Measurements from ENCODE around the gene TNK2.
A peak's percentile ranks its signal among the peaks of the same experiment; 100 is the strongest.
"Not testable (repeated sequence)": the region's sequence is repeated elsewhere in the genome, so short reads cannot be mapped to it uniquely, and the experiment has no call there.

The TNK2 gene

DNA sequence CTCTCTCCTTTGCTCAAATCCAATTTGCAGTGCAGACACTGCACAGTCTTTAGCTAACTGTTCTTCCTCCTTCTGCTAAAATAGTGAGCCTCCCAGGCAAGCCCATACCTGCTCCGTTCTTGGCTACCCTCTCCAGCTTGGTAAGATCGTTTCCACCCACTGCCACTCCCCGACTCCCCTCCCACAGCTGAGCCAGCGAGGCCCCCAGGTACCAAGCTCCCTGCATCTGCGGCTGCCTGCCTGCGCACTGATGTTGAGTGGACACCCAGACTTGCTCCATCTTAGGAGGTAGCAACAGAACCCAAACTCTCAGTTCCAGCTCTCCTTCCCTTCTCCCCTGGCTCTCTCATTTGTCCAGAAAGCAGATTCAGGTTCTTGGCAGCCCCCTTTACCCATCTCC, 7.9 kb upstream of the TNK2 start:
- DNase-seq = no peak

DNA sequence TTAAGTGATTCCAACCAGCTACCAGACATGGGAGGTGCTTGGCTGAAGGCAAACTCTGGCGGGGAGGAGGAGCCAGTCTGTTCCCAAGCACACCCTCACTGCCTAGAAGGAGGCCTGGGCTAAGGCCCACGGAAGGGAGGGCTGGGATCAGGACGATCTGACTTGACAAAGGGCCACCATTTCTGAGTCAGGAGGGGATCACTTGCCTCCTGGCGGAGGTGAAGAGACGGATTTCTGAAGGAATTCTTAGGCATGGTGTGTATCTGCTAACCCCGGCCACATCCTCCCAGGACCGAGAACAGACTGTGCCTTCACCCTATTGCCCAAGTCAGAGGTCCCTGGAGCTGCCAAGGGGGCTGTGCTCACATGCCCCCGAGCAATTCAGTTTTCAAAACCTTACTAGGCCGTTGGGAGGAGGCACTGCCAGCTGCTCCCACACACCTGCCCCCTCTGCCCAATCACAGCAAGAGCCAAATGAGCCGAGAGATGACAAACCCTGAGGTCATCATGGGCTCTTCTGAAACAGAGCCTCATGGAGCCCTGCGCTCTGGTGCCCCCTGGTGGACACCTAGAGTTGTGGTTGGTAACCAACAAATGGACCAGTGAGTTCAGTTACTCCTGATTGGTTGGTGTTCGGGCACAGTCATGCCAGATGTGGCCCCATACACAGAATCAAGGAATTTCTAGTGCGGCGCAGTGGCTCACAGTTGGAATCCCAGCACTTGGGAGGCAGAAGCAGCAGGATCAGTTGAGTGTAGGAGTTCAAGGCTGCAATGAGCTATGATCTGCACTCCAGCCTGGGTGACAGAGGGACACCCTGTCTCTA, 6.5 kb upstream of the TNK2 start:
- DNase-seq = peak; percentile 96 to 97

DNA sequence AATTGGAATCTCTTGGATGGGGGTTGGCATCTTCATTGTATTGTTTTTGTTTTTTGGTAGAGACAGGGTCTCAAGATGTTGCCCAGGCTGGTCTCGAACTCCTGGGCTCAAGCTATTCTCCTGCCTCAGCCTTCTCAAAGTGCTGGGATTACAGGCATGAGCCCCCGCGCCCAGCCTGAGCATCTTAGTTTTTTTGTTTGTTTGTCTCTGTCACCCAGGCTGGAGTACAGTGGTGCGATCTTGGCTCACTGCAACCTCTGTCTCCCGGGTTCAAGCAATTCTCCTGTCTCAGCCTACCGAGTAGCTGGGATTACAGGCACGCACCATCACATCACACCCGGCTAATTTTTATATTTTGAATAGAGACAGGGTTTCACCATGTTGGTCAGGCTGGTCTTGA, 5.8 kb upstream of the TNK2 start:
- DNase-seq = not testable (repeated sequence)

DNA sequence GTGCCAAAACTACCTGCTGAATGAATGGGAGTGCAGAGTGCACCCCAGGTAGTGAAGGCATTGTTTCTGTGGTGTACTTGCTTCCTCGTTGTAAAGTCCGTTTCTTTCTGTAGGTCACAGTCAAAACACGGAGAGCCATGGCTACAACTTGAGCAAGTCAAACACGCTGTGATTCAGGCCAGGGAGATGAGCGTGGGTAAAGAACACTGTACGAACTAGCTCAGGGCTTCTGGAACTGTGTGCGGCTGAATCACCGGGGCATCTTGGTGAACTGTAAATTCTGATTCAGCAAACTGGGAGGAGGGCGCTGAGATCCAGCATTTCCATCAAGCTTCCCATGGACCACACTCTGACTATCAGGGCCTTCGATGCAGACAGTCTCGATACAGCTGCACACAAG, 5.0 kb upstream of the TNK2 start:
- no peak for DNase-seq

DNA sequence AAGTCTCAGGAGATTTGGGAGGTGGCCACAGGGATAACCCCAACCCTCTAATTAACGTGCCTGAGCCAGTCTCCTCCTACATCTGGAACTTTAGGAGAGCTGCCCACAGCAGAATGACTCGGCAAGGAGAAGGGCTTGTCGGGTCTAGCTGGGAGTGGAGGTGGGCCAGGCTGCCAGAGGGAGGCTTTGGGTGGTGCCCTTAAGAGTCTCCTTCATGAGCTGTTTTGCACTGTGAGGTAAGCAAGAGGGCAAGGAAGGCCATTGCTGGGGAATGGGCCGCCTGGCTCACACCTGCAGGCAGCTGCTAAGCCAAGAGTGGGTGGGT, 3.6 kb upstream of the TNK2 start:
- DNase-seq = no peak

DNA sequence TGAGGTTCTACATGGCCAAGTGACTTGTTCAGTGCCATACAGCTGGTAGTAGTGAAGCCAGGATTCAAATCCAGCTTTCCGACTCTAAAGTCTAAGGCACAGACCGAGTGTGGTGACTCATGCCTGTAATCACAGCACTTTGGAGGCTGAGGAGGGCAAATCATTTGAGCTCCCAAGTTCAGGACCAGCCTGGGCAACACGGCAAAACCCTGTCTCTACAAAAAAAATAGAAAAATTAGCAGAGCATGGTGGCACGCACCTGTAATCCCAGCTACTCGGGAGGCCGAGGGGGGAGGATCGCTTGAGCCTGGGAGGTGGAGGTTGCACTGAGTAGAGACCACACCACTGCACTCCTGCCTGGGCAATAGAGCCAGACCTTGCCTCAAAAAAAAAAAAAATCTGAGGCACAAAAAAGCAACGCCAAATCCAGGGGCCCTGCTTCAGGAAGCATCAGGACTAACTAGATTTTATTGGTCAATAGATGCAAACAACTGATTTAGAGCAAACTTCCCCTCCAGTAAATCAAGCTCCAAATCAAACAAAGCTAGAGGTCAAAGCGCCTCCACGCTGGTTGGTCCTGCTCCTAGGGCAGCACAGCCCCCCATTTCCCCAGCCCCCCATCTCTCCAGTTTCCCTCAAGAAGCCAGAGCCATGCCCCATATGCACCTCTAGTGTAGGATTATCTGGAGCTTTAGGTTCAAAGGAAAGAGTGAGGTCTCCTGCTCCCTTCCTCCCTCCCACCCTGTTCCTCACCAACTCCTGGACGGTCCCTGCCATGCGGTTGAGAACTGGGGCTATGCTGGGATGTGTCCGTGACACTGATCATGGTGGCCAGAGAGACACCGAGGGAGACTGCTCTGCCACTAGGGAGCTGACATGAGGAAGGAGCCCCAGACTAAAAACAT, 2.9 kb upstream of the TNK2 start:
- no peak for DNase-seq

DNA sequence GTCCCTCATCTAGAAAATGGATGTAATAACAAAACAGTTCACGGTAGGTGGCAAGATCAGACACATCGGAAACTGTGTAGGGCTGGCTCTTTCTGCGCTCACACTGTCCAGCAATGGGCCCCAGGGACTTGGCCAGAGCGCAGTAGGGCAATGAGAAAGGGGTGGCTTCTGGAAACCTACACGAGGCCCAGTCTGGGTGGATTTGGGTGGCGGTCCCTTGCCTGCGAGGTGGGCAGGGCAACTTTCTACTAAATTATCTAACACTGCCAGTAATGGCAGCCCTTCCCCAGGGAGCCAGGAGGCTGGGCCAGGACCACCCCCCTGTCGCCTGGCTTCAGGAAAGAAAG, 2.1 kb upstream of the TNK2 start:
- DNase-seq = no peak

DNA sequence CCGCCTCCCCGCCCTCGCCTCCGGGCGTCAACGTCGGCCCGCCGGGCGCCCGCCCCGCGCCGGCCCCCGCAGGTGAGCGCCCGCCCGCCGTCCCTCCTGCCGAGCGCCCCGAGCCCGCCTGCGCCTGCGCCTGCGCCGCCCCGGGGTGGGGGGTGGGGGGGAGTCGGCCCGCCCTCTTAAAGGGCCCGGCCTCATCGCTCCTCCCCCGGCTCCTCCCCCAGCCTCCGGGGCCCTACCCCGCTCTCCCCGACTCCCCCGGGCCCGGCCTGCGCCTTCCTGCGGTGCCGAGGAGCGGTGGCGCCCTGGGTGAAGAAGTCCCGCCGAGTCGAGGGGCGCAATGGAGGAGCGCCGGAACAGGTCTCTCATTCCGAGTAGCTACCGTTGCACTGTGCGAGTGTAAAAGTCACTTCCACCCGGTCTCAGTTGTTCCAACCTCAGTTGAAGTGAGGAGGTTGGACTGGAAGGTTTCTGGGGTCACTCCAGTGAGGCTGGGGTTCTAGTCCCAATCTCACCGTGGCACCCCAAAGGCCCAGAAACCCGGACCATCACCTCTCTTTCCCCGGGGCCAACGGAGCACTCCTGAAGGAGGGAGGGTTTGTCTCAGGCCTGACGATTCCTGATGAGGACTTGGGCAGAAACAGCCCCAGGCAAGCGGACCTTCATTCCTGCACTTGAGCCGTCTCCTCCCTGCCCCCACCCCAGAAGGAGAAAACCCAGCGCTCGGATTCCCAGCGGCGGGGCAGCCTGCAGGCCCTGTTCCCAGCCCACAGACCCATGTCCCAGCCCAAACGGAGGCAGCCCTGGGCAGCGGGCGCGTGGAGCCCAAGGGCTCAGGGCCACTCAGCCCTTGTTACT, 1.5 kb upstream of the TNK2 start:
- DNase-seq = peak; percentile 91 to 92

DNA sequence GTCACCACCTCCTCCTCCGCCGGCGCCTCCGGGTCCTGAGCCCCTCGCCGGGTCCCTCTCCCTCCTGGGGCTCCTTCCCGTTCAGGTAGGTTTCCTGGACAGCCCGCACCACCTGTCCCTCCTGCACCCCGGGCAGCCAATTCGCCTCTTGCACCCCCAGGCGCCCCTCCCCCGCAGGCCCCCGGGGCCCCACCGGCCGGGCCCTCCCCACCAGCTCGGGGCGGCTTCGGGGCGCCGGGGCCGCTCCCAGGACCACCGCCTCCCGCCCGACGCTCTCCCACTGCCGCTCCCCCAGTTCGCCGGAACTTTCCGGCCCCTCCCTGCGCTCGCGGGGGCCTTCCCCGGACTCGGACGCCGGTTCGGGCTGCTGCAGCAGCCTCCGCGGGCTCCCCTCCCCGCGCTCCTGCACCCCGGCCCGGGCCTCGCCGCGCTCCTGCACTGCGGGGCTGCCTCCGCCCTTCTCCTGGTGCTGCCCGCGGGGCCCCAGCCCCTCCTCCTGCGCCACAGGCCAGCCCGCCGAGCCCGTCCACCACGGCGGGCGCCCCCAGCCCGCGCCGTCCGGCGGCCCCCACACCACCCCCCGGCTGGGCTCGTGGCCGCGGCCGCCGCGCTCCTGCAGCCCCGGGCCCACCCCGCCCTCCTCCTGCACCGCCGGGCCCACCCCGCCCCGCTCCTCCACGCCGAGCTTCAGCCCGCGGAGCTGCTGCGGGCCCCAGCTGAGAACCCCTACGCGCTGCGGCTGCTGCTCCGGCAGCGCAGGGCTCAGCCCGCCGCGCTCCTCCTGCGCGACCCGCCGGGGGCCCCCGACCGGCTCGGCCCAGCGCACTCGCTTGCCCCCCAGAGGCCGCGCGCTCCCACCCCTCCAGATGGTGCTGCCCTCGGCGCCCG, 587 bp upstream of the TNK2 start:
- DNase-seq = peak in 1 of 2 donors; percentile 32

DNA sequence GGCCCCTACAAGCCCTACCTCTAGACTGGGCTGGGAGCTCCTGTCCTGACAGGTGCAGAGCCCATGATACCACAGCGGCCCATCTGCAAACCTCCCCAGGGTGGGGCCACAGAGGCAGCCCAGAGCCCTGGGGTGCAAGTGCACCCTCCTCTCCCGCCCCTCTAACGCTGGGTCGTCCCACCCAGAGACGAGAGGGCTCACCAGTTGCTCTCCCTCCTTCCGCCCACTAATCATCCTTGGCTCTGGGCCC, 742 bp downstream of the TNK2 start:
- no peak for DNase-seq

DNA sequence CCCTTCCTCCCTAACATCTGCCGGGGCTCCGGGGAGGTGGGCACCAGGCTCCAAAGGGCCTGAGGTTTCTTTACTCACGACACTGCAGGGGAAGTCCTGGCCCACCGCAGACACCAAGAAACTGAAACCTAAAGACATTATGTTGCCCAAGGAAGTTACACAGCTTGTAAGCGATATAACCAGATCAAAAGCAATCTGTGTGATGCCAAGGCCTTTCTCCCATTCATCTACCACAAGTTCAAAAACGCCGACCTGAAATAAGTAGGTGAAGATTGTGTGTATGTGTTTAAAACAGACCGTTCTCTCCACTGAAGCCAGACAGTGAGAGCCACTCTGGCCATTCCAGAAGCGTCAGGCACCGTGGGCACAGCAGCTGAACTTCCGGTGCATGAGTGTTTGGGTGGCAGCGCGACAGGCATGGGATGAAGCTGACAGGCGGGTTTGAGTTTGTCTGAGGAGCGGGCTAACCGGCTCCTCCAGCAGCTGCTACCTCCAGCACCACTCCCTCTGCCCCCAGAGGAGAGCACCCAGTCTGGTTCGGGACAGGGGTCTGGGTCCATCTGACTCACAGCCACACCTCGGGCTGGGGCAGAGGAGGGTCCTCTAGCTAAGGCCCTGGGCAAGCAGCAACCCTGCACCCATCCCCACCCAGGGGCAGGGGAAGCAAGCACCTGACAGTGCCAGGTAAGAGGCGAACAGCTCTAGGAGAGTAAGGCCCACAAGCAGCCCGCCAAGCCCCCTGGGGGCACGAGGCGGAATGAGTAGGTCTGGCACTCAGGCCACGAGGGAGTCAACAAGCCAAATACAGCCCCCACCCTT, 1.3 kb downstream of the TNK2 start:
- DNase-seq = peak; percentile 63 to 68

DNA sequence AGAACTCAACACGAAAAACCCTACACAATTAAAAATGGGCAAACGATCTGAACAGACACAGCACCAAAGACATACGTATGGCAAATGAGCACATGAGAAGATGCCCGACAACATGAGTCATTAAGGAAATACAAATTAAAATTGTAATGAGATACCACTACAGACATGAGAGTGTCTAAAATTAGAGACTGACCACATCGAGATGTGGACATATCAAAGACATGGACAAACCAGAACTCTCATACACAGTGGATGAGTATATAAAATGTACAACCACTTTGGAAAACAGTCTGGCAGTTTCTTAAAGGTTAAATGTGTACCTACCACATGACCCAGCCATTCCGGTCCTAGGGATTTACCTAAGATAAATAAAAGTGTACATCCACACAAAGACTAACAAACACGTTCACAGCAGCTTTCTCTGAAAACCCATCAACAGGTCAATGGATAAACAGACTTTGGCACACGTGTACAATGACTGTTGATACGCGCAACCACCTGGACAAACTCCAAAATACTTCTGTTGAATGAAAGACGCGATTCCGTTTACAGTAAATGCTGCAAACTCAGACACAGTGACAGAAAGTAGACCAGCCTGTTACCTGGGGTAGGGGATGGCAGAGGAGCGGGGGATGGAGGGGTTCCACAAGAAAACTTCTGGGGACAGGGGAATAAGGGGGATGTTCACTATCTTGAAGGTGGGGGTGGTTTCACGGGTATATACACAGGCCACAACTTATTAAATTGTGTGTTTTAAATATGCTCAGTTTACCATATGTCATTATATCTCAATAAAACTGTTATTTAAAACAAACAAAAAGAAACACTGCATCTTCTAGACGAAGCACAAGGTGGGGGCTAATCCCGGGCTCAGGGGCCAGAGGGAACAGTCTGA, 2.1 kb downstream of the TNK2 start:
- DNase-seq = peak in 1 of 2 donors; percentile 25

DNA sequence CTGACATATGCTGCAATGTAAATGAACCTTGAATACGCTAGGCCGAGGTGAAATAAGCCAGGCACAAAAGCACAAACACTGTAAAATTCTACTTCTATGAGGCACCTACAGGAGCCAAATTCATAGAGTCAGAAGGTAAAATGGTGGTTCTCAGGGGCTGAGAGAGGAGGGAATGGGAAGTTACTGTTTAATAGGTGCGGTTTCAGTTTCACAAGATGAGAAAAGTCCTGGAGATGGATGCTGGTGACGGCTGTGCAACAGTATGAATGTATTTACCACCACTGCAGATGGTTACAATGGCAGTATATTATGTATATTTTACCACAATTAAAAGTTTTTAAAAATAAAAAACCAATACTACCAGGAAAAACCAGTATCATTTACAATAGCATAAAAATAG, 4.0 kb downstream of the TNK2 start:
- no peak for DNase-seq

DNA sequence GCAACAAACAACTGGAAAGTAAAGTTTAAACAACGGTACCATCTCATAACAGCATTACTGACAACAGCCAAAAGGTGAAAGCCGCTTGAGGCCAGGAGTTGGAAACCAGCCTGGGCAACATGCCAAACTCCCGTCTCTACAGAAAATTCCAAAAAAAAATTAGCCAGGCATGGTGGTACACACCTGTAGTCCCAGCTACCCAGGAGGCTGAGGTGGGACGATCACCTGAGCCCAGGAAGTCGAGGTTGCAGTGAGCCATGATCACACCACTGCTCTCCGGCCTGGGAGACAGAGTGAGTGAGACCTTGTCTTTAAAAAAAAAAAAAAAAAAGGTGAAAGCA, 4.4 kb downstream of the TNK2 start:
- DNase-seq = no peak

DNA sequence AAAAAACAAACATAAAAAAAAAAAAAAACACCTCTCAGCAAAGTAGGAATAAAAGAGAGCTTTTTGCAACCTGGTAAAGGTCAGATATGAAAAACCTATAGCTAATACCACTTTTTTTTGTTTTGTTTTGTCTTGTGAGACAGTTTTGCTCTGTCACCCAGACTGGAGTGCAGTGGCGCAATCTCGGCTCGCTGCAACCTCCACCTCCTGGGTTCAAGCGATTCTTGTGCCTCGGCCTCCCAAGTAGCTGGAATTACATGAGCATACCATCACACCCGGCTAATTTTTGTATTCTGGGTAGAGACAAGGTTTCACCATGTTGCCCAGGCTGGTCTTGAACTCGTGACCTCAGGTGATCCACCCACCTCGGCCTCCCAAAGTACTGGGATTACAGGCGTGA, 5.7 kb downstream of the TNK2 start:
- not testable (repeated sequence) for DNase-seq

DNA sequence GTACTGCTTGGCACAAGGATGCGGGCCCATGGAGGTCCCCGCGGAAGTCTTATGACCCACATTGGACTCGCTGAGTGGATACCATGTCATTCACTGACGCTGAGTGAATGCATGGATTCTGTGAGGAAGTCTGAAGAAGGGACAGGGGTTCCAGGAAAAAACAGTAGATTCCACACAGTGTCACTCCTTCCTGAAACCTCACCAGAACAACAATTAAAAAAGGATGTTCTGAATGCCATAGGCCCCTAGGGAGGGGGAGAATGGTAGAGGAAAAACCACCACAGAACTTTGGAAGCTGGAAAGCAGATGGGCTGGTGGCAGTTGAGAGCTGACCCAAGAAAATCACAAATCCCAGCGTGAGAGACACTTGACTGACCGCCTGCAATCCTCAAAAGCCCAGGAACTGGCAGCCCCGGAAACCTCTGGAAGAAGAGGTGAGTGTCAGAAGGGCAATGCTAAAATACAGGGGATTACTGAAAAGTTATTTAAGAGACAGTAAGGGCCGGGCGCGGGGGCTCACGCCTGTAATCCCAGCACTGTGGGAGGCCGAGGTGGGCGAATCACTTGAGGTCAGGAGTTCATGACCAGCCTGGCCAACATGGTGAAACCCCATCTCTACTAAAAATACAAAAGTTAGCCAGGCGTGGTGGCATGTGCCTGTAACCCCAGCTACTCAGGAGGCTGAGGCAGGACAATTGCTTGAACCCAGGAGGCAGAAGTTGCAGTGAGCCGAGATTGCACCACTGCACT, 6.3 kb downstream of the TNK2 start:
- DNase-seq = not testable (repeated sequence)

DNA sequence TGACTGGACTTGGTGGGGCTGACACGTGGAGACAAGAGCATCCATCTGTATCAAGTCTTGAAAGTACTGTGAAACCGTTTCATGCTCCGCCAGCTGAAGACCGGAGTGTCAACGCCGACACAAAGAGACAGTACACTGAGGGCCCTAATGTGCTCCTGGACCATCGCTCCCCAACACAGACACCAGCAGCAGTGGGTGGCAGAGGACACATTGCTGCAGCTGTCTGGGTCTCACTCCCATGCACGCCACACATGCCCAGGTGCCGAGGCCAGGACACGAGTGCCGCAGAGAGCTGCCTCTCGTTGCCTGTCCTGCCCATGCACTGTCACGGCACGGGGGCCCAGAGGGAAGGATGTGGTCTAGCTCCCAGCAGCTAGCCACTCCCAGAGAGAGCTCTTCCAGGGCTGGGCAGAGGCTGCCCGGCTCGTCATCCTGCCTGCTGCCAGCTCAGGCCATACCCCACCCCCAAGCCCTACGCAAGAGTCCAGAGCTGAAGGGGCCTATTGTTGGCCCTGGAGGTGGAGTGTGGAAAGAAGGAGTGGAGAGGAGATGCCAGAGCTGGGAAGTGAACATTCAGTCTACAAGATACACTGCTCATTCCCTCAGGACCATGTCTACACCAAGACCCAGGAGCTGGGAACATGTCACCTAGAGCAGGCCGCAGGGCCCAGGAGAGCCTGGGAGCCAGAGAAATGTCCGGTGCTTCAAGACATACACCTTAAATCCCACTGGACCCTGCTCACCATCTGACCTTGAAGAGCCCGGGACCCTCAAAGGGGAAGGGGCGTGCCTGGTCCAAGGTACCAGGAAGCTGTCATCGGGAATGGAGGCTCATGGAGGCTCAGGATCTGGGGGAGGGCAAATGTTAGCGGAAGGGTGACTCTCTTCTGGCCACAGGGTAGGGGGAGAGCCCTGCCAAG, 7.7 kb downstream of the TNK2 start:
- DNase-seq = peak in 1 of 2 donors; percentile 18

DNA sequence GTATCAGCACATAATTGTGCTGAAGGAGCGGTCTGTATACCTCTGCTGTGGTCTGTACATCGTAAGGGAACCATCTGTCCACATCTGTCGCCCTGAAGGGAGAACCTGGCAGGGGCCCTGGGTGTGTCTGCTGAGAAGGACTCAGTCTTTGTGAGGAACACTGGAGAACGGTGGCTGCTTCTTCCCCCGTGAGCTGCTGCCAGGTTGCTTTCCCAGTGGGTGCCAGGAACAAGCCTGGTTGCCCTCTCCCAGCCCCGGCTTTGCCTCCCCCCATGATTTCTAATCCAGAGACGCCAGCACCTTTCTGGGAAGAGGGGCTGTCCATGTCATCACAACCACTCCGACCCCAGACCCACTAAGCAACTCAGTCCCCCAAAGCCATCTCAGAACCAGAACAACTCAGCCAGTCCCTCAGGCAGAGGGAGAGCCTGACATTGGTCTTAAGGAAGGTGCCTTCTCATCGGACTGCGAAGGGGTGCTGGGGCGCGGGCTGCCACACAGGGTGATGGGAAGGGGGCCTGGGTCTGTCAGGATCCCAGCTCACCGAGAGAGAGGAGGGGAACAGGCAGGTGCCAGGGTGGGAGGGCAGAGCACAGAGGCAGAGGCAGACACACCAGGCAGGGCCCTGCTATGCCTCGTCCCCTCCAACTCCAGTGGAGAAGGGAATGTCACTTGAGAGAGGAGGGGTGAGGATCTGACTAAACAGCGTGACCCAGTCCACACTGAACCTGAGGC, 8.5 kb downstream of the TNK2 start:
- no peak for DNase-seq

Measured in activated CD4-positive, alpha-beta T cell treated with anti-CD3 and anti-CD28 coated beads for 4 hours (primary cell).